Measurements from ENCODE around the gene OR10A2.

DNA sequence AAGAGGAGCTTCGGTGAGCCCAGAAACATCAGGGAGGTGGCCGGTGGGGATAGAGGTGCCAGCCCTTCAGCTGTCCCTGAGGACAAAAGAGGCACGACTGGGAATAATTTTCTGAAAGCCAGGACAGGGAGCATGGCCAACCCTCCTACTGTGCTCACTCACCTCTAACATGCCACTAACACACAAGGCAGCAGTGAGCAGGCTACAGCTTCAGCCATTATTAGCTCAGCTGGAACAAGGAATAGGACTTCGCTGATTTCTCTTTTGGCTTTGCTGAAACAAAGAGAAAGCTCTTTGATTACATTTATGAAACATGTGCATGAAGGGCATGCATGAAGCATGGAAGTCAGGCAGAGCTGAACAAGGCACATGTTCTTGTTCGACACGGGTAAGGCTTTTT, 29.5 kb upstream of the OR10A2 start:
- TF ChIP-seq CTCF (IDR thresholded peaks at IDR 0.05 in 2 of 3, conservative IDR thresholded peaks at IDR 0.05 in 1 of 3; ENCODE audit: control insufficient read depth in 2 of 3, extremely low read depth in 1 of 3, insufficient read depth in 1 of 3, low read depth in 3 of 3, low read length in 3 of 3) = no peak
- no peak for TF ChIP-seq ZNF384 (IDR thresholded peaks at IDR 0.05; ENCODE audit: borderline replicate concordance, low read depth, low read length)
- no peak for TF ChIP-seq POLR2AphosphoS5 (IDR thresholded peaks at IDR 0.05; ENCODE audit: low read length)
- no peak for TF ChIP-seq ESRRA (IDR thresholded peaks at IDR 0.05; ENCODE audit: low read length)
- TF ChIP-seq, protein P1, sequence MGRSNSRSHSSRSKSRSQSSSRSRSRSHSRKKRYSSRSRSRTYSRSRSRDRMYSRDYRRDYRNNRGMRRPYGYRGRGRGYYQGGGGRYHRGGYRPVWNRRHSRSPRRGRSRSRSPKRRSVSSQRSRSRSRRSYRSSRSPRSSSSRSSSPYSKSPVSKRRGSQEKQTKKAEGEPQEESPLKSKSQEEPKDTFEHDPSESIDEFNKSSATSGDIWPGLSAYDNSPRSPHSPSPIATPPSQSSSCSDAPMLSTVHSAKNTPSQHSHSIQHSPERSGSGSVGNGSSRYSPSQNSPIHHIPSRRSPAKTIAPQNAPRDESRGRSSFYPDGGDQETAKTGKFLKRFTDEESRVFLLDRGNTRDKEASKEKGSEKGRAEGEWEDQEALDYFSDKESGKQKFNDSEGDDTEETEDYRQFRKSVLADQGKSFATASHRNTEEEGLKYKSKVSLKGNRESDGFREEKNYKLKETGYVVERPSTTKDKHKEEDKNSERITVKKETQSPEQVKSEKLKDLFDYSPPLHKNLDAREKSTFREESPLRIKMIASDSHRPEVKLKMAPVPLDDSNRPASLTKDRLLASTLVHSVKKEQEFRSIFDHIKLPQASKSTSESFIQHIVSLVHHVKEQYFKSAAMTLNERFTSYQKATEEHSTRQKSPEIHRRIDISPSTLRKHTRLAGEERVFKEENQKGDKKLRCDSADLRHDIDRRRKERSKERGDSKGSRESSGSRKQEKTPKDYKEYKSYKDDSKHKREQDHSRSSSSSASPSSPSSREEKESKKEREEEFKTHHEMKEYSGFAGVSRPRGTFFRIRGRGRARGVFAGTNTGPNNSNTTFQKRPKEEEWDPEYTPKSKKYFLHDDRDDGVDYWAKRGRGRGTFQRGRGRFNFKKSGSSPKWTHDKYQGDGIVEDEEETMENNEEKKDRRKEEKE (IDR thresholded peaks at IDR 0.05) = no peak
- no peak for TF ChIP-seq SIN3A (IDR thresholded peaks at IDR 0.05; ENCODE audit: low read depth, low read length)
- TF ChIP-seq HCFC1 (IDR thresholded peaks at IDR 0.05; ENCODE audit: low read length) = no peak
- no peak for TF ChIP-seq POLR2A (IDR thresholded peaks at IDR 0.05; ENCODE audit: low read depth, low read length)
- TF ChIP-seq RCOR1 (conservative IDR thresholded peaks at IDR 0.05; ENCODE audit: low read depth, low read length) = no peak
- TF ChIP-seq, protein P2, sequence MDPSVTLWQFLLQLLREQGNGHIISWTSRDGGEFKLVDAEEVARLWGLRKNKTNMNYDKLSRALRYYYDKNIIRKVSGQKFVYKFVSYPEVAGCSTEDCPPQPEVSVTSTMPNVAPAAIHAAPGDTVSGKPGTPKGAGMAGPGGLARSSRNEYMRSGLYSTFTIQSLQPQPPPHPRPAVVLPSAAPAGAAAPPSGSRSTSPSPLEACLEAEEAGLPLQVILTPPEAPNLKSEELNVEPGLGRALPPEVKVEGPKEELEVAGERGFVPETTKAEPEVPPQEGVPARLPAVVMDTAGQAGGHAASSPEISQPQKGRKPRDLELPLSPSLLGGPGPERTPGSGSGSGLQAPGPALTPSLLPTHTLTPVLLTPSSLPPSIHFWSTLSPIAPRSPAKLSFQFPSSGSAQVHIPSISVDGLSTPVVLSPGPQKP (IDR thresholded peaks at IDR 0.05; ENCODE audit: low read depth, low read length) = no peak
- no peak for TF ChIP-seq PKNOX1 (IDR thresholded peaks at IDR 0.05)
- no peak for TF ChIP-seq POLR2AphosphoS2 (IDR thresholded peaks at IDR 0.05; ENCODE audit: low read depth, low read length)
